Ovary (tissue), 9 donors: Measurements from ENCODE around the gene NEDD4L. TPM values are rescaled to one million over a fixed set of nuclear protein-coding genes. Genes with fewer than 3 reads are reported as not detected.

Experiments used
- DNase-seq, 5 donors: peaks; one replicate each; pipeline ENCODE4 v3.0.0-alpha.2; 2019 to 2020
- H3K27ac ChIP-seq, 2 donors: fragments of 200-600 bp; one replicate each; pipeline versions ENCODE4 v1.5.1 to v1.8.0; 2019 to 2022
- H3K27me3 ChIP-seq: fragments of 200-600 bp; one replicate; pipeline ENCODE4 v1.8.0; 2022
- H3K36me3 ChIP-seq: fragments of 200-600 bp; sonication (generic); one replicate; pipeline ENCODE4 v1.5.1; 2019
- H3K4me1 ChIP-seq: one replicate; pipeline ENCODE4 v1.8.1; 2013; ENCODE audit warnings: mild to moderate bottlenecking, moderate library complexity; ENCODE audit not compliant: insufficient read depth
- H3K4me3 ChIP-seq: fragments of 200-600 bp; sonication (generic); one replicate; pipeline ENCODE4 v1.5.1; 2017
- H3K9me3 ChIP-seq, 2 donors: fragments of 200-600 bp in 1 of 2; sonication (generic) in 1 of 2; one replicate each; pipeline versions ENCODE4 v1.5.1 to v1.8.1; 2013 to 2019; ENCODE audit warnings: mild to moderate bottlenecking in 1 of 2, moderate library complexity in 1 of 2
- CTCF ChIP-seq, 3 donors: fragments of 450-650 bp in 2 of 3; fragments of 200-600 bp in 1 of 3; IDR thresholded peaks; one replicate each; pipeline versions ENCODE4 v1.5.1 to v1.8.0; 2016 to 2022; ENCODE audit warnings: antibody characterized with exemption in 3 of 3, mild to moderate bottlenecking in 1 of 3
- EP300 ChIP-seq: sonication (generic); formaldehyde crosslinking; IDR thresholded peaks from one replicate; pipeline ENCODE4 v1.6.1; 2017; ENCODE audit warnings: antibody characterized with exemption
- POLR2A ChIP-seq: fragments of 450-650 bp; IDR thresholded peaks from one replicate; pipeline ENCODE4 v1.6.1; 2017; ENCODE audit warnings: antibody characterized with exemption, mild to moderate bottlenecking, moderate library complexity
- WGBS, 3 donors: extraction: QIAGEN DNeasy Blood & Tissue Kit in 1 of 3; methylation state at CpG; one replicate each; pipeline versions ENCODE4 v1.1.5 to v1.1.7; 2013 to 2017; 5-methylcytosine and 5-hydroxymethylcytosine counted together
- intact Hi-C, 4 donors: fragments of 100-400 bp; cut with DNase I; formaldehyde crosslinking; loops; one replicate each; pipeline versions ENCODE4 v1.11.0 to v1.15.1; 2022 to 2023
- polyA plus RNA-seq, 2 donors: library from polyadenylated mRNA; stranded (reverse); fragments of 200-250 nt in 1 of 2; fragments of 350-450 nt in 1 of 2; fragmentation: Illumina TruSeq in 1 of 2; extraction: RNeasy Lipid Tissue Mini Kit (QIAGEN cat#74804) in 1 of 2; gene quantifications; one replicate each; pipeline ENCODE4 v1.2.3, GENCODE V29; 2013 to 2014
- total RNA-seq, 7 donors: library from RNA; depleted of rRNA in 2 of 7; stranded (reverse); fragments of >200 nt in 2 of 7; fragmentation: NEBNext Ultra II Directional in 3 of 7; extraction: Animal tissue kit (Norgen Biotek cat#: 25700) in 3 of 7; gene quantifications; one replicate each; pipeline versions ENCODE4 v1.1.0 to v1.2.4, GENCODE V29; 2016 to 2023
- donor health status: DM: no; HTN: no; CAD: no; lungs with moderate emphysema.
- donor health status: DM: no; HTN: no; CAD: no.
- donor health status: Bipolar disorder and iron deficiency.
- donor health status: DM: yes; HTN: yes; CAD: no.
- donor health status: DM: no; HTN: no; CAD: no.
- donor health status: DM: yes; HTN: yes; CAD: no.

The NEDD4L gene
- total and polyA plus RNA-seq, 9 donors: 11.0 to 75.2 (median 18.2) TPM

GRCh38 chr18:58229162-58229561 is 185.1 kb downstream of the NEDD4L start:
- H3K36me3 ChIP-seq: no peaks in the 10 kb centered on the region
- H3K27me3 ChIP-seq: no peaks in the 10 kb centered on the region
- no peaks in the 10 kb centered on the region for H3K4me1 ChIP-seq
- no peak for TF ChIP-seq EP300
- no peak for TF ChIP-seq CTCF (IDR thresholded peaks at IDR 0.05)
- no peak for TF ChIP-seq POLR2A
- 91 to 97% (median 97%) methylated on average over 5 of the region's 5 CpGs for WGBS, 3 donors
- no peaks in the 10 kb centered on the region for H3K9me3 ChIP-seq
- no peak overlapping the region for H3K27ac ChIP-seq
- no peak for DNase-seq
- no peak overlapping the region for H3K4me3 ChIP-seq
- intact Hi-C loops: no loop called here

- WGBS, 3 donors: 93 to 95% (median 93%) methylated on average over 8 of the region's 8 CpGs
- intact Hi-C loops: no loop called here
- no peak for DNase-seq
Measured at GRCh38 chr18:58230438-58231179, 186.6 kb downstream of the NEDD4L start.

GRCh38 chr18:58231930-58232329 is 187.9 kb downstream of the NEDD4L start:
- intact Hi-C loops: no loop called here
- WGBS, 3 donors: 73 to 89% (median 75%) methylated on average over 2 of the region's 2 CpGs
- DNase-seq: no peak

More at GRCh38 chr18:58230438-58231179, 186.6 kb downstream of the NEDD4L start:
- Histone ChIP-seq H3K36me3 (no peaks in the 10 kb centered on the region), H3K27ac (no peak overlapping the region), H3K4me1 (no peaks in the 10 kb centered on the region), H3K27me3 (no peaks in the 10 kb centered on the region), H3K4me3 (no peak overlapping the region), H3K9me3 (no peaks in the 10 kb centered on the region)
- TF ChIP-seq POLR2A (no peak), EP300 (no peak), CTCF (IDR thresholded peaks at IDR 0.05) (no peak)

GRCh38 chr18:58232668-58233067 is 188.6 kb downstream of the NEDD4L start:
- H3K27me3 ChIP-seq: no peaks in the 10 kb centered on the region
- H3K4me3 ChIP-seq: no peak overlapping the region
- H3K36me3 ChIP-seq: no peaks in the 10 kb centered on the region
- H3K9me3 ChIP-seq: no peaks in the 10 kb centered on the region
- no peak for TF ChIP-seq EP300
- TF ChIP-seq POLR2A: no peak
- no peak for TF ChIP-seq CTCF (IDR thresholded peaks at IDR 0.05)
- WGBS, 3 donors: 92 to 93% (median 92%) methylated on average over 5 of the region's 5 CpGs
- no peaks in the 10 kb centered on the region for H3K4me1 ChIP-seq
- H3K27ac ChIP-seq: no peak overlapping the region
- no peak for DNase-seq
- intact Hi-C loops: no loop called here

More at GRCh38 chr18:58231930-58232329, 187.9 kb downstream of the NEDD4L start:
- H3K9me3 ChIP-seq: no peaks in the 10 kb centered on the region
- H3K27ac ChIP-seq: no peak overlapping the region
- no peaks in the 10 kb centered on the region for H3K36me3 ChIP-seq
- H3K27me3 ChIP-seq: no peaks in the 10 kb centered on the region
- no peaks in the 10 kb centered on the region for H3K4me1 ChIP-seq
- TF ChIP-seq CTCF (IDR thresholded peaks at IDR 0.05): no peak
- no peak for TF ChIP-seq POLR2A
- TF ChIP-seq EP300: no peak
- no peak overlapping the region for H3K4me3 ChIP-seq
